Prostate gland (tissue), 2 donors: Measurements from ENCODE around the gene BET1.

ENCODE experiments used
- CTCF ChIP-seq, 4 experiments: fragments of 200-600 bp in 2 of 4; fragments of 450-650 bp in 2 of 4; sonication (generic) in 2 of 4; IDR thresholded peaks; 1 replicate in 3 of 4; 2 replicates in 1 of 4; pipeline ENCODE4 v1.5.1; 2016 to 2019; ENCODE audit warnings: antibody characterized with exemption in 4 of 4, mild to moderate bottlenecking in 2 of 4, moderate library complexity in 2 of 4
- POLR2A ChIP-seq: fragments of 450-650 bp; IDR thresholded peaks from one replicate; pipeline ENCODE4 v1.6.1; 2016; ENCODE audit warnings: antibody characterized with exemption, mild to moderate bottlenecking

GRCh38 chr7:93945083-93945482 is 59.1 kb downstream of the BET1 start:
- TF ChIP-seq CTCF (IDR thresholded peaks at IDR 0.05) = no peak
- TF ChIP-seq POLR2A = no peak
